ENCODE measurements around the gene ZNF274.

ZNF274 gene

DNA sequence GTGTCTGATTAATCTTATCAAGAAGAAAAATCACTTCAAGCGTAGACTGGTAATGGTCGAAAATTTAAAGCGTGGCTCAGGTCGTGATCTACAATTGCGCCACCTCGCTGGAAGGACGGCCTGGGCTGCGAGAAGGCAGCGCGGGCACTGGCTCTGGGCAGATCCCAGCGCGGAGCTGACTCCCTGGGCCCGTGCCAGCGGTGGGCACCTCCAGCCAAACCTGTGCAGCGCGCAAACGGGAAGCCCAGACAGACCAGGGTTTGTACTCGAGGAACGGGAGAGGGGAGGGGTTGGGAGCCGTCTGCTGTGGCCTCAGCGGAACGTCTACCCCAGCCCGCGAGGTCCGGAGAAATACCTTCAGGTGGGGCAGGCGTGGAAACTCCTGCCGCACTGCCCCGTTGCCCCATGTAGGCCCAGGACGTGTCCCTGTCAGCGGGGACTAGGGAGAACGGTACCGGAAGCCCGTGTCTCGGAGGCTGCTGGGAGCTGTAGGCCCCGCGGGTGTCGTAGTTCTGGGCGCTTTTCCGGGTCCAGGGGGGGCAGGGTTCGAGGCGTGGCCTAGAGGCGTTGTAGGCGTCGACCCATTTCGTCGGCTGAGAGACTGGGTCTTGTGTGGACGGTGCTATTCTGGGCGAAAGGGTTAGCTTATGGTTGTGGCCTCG, 21.1 kb downstream of the ZNF274 start:
- TF ChIP-seq EZH2phosphoT487 (IDR thresholded peaks at IDR 0.05; ENCODE audit: low read length) (no peak), EZH2 (optimal IDR thresholded peaks at IDR 0.05; ENCODE audit: low read depth, low read length) (no peak)
- TF ChIP-seq, protein P1, sequence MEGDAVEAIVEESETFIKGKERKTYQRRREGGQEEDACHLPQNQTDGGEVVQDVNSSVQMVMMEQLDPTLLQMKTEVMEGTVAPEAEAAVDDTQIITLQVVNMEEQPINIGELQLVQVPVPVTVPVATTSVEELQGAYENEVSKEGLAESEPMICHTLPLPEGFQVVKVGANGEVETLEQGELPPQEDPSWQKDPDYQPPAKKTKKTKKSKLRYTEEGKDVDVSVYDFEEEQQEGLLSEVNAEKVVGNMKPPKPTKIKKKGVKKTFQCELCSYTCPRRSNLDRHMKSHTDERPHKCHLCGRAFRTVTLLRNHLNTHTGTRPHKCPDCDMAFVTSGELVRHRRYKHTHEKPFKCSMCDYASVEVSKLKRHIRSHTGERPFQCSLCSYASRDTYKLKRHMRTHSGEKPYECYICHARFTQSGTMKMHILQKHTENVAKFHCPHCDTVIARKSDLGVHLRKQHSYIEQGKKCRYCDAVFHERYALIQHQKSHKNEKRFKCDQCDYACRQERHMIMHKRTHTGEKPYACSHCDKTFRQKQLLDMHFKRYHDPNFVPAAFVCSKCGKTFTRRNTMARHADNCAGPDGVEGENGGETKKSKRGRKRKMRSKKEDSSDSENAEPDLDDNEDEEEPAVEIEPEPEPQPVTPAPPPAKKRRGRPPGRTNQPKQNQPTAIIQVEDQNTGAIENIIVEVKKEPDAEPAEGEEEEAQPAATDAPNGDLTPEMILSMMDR (IDR thresholded peaks at IDR 0.05; ENCODE audit: low read length): no peak
- Histone ChIP-seq H3K27ac (ENCODE audit: low read length) (no peak overlapping the region), H3F3A (ENCODE audit: insufficient read depth, low read length) (no peaks in the 10 kb centered on the region), H3K27me3 (replicated peaks; ENCODE audit: insufficient read depth, low read length) (no peaks in the 10 kb centered on the region), H3K4me1 (ENCODE audit: low read length) (no peaks in the 10 kb centered on the region), H3K4me2 (ENCODE audit: low read depth, low read length) (no peak overlapping the region), H3K4me3 (ENCODE audit: low read length) (no peak overlapping the region), H3K9me3 (replicated peaks; ENCODE audit: insufficient read depth, low read length) (no peaks in the 10 kb centered on the region), H3K9me2 (replicated peaks; ENCODE audit: insufficient read depth, low read length) (no peaks in the 10 kb centered on the region), H2AFZ (ENCODE audit: low read length) (no peak overlapping the region), H3K9ac (ENCODE audit: low read length) (no peak overlapping the region), H3K36me3 (replicated peaks; ENCODE audit: insufficient read depth, low read length) (no peaks in the 10 kb centered on the region; the same call in 1 of the 2 replicates), H3K79me2 (ENCODE audit: low read length) (no peaks in the 10 kb centered on the region), H4K20me1 (ENCODE audit: insufficient read depth, low read length) (no peaks in the 10 kb centered on the region)
- no peak for DNase-seq

DNA sequence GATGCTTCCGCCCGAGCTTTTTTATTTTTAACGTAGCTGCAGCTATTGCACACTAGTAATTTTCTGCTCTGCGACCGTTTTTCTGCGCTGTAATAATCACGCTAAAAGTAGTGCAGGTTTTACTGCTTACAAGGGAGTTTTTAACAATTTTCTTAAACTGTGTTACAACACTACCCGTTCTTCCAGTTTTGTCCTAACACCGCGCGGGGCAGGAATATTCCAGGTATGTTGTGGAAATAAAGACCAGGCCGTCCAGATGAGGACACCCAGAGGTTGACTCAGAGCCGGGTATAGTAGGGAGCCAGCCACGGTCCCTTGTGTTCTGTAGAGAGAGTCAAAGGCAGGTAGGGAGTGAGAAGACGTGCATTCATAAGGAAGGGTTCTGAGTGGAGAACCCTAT, 21.7 kb downstream of the ZNF274 start:
- H3K36me3 ChIP-seq (replicated peaks; ENCODE audit: insufficient read depth, low read length): no peaks in the 10 kb centered on the region; the same call in 1 of the 2 replicates
- H3K9ac ChIP-seq (ENCODE audit: low read length): no peak overlapping the region
- H3K27ac ChIP-seq (ENCODE audit: low read length): no peak overlapping the region
- no peaks in the 10 kb centered on the region for H3K4me1 ChIP-seq (ENCODE audit: low read length)
- no peaks in the 10 kb centered on the region for H3K9me3 ChIP-seq (replicated peaks; ENCODE audit: insufficient read depth, low read length)
- no peaks in the 10 kb centered on the region for H4K20me1 ChIP-seq (ENCODE audit: insufficient read depth, low read length)
- H3K79me2 ChIP-seq (ENCODE audit: low read length): no peaks in the 10 kb centered on the region
- TF ChIP-seq, protein P1 (IDR thresholded peaks at IDR 0.05; ENCODE audit: low read length): no peak
- TF ChIP-seq EZH2 (optimal IDR thresholded peaks at IDR 0.05; ENCODE audit: low read depth, low read length) (no peak), EZH2phosphoT487 (IDR thresholded peaks at IDR 0.05; ENCODE audit: low read length) (no peak)
- no peaks in the 10 kb centered on the region for H3K9me2 ChIP-seq (replicated peaks; ENCODE audit: insufficient read depth, low read length)
- H3K27me3 ChIP-seq (replicated peaks; ENCODE audit: insufficient read depth, low read length): no peaks in the 10 kb centered on the region
- no peak for DNase-seq
- no peaks in the 10 kb centered on the region for H3F3A ChIP-seq (ENCODE audit: insufficient read depth, low read length)
- no peak overlapping the region for H2AFZ ChIP-seq (ENCODE audit: low read length)
- H3K4me2 ChIP-seq (ENCODE audit: low read depth, low read length): no peak overlapping the region
- H3K4me3 ChIP-seq (ENCODE audit: low read length): no peak overlapping the region

DNA sequence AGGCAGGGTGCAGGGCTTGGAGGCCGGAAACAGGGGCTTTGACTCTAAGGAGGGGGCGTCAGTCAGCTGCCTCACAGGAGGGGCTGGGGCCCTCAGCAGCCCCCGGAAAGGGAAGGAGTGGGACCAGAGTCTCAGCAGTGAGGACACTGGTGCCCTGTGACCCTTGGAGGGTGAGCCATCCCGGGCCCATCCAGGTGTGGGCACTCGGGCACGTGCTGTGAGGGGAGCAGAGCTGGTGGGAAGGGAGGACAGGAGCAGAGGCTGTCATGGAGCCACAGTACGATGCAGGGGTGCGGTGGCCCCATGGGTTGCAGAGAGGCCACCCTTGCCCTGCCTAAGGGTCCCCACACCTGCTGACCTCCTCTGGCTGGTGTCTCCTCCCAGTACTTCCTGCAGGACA, 26.7 kb downstream of the ZNF274 start:
- Histone ChIP-seq H3K9me2 (replicated peaks; ENCODE audit: insufficient read depth, low read length) (no peaks in the 10 kb centered on the region), H3K9ac (ENCODE audit: low read length) (no peak overlapping the region), H2AFZ (ENCODE audit: low read length) (no peak overlapping the region), H3K9me3 (replicated peaks; ENCODE audit: insufficient read depth, low read length) (no peaks in the 10 kb centered on the region), H3F3A (ENCODE audit: insufficient read depth, low read length) (no peaks in the 10 kb centered on the region), H3K4me1 (ENCODE audit: low read length) (no peaks in the 10 kb centered on the region), H3K27me3 (replicated peaks; ENCODE audit: insufficient read depth, low read length) (no peaks in the 10 kb centered on the region), H4K20me1 (ENCODE audit: insufficient read depth, low read length) (no peaks in the 10 kb centered on the region), H3K27ac (ENCODE audit: low read length) (no peak overlapping the region), H3K4me3 (ENCODE audit: low read length) (no peak overlapping the region), H3K36me3 (replicated peaks; ENCODE audit: insufficient read depth, low read length) (no peaks in the 10 kb centered on the region; the same call in 1 of the 2 replicates), H3K79me2 (ENCODE audit: low read length) (no peaks in the 10 kb centered on the region), H3K4me2 (ENCODE audit: low read depth, low read length) (no peak overlapping the region)
- DNase-seq: no peak
- TF ChIP-seq EZH2 (optimal IDR thresholded peaks at IDR 0.05; ENCODE audit: low read depth, low read length) (no peak), EZH2phosphoT487 (IDR thresholded peaks at IDR 0.05; ENCODE audit: low read length) (no peak)
- TF ChIP-seq, protein P1 (IDR thresholded peaks at IDR 0.05; ENCODE audit: low read length): no peak

Data from MM.1S (cell line).